ENCODE results near the gene RAB34. TPM values are rescaled to one million over a fixed set of nuclear protein-coding genes. Genes with fewer than 3 reads are reported as not detected.

RAB34 gene
- total and polyA plus RNA-seq, 7 donors = 16.6 to 205 (median 146) TPM

GRCh38 chr17:28755486-28755885, 37.8 kb upstream of the RAB34 start:
- 90 to 94% methylated on average over 7 of the region's 7 CpGs for WGBS, 2 donors
- H3K27ac ChIP-seq = no peak overlapping the region
- TF ChIP-seq POLR2AphosphoS5 (IDR thresholded peaks at IDR 0.05) = no peak
- TF ChIP-seq EP300 (IDR thresholded peaks at IDR 0.05) = no peak
- no peak for TF ChIP-seq CTCF (IDR thresholded peaks at IDR 0.05)
- no peak for TF ChIP-seq POLR2A (IDR thresholded peaks at IDR 0.05)
- H3K4me1 ChIP-seq = peaks cover 0 to under 1% (median 0%) of the 10 kb centered on the region in 4 donors
- DNase-seq = no peak
- no peaks in the 10 kb centered on the region for H3K9me3 ChIP-seq
- H3K36me3 ChIP-seq = peaks cover 0 to 36% (median 12%) of the 10 kb centered on the region in 4 donors
- H3K4me3 ChIP-seq = no peak overlapping the region
- H3K27me3 ChIP-seq = no peaks in the 10 kb centered on the region
- intact Hi-C loops (cut with DNase I) = no loop called here

GRCh38 chr17:28751600-28752366, 34.1 kb upstream of the RAB34 start:
- Histone ChIP-seq H3K4me1 (peaks cover 0 to 11% (median 5%) of the 10 kb centered on the region in 4 donors), H3K27me3 (no peaks in the 10 kb centered on the region), H3K27ac (no peak overlapping the region), H3K9me3 (no peaks in the 10 kb centered on the region), H3K4me3 (no peak overlapping the region), H3K36me3 (peaks cover 0 to 13% (median 4%) of the 10 kb centered on the region in 4 donors)
- DNase-seq = no peak
- TF ChIP-seq POLR2A (IDR thresholded peaks at IDR 0.05) (no peak), EP300 (IDR thresholded peaks at IDR 0.05) (no peak), CTCF (IDR thresholded peaks at IDR 0.05) (no peak), POLR2AphosphoS5 (IDR thresholded peaks at IDR 0.05) (no peak)
- intact Hi-C loops (cut with DNase I) = no loop called here
- 92 to 94% methylated on average over 10 of the region's 10 CpGs for WGBS, 2 donors

GRCh38 chr17:28750178-28751047, 32.7 kb upstream of the RAB34 start:
- Histone ChIP-seq H3K36me3 (peaks cover 0 to 9% (median 4%) of the 10 kb centered on the region in 4 donors), H3K4me3 (no peak overlapping the region), H3K27ac (no peak overlapping the region), H3K27me3 (no peaks in the 10 kb centered on the region), H3K4me1 (peaks cover 0 to 25% (median 19%) of the 10 kb centered on the region in 4 donors), H3K9me3 (no peaks in the 10 kb centered on the region)
- TF ChIP-seq POLR2AphosphoS5 (IDR thresholded peaks at IDR 0.05) (peak; percentile 30 to 52 (median 38)), CTCF (IDR thresholded peaks at IDR 0.05) (peak; percentile 99 to 100 (median 100)), EP300 (IDR thresholded peaks at IDR 0.05) (no peak), POLR2A (IDR thresholded peaks at IDR 0.05) (no peak)
- intact Hi-C loops (cut with DNase I) = loop anchor here (1.0 kb wide), 1 partner anchor 23 kb away; no protein-coding TSS in a partner anchor
- peak; percentile 96 for DNase-seq
- WGBS, 2 donors = 18 to 42% methylated on average over 20 of the region's 20 CpGs

GRCh38 chr17:28749516-28750177, 32.0 kb upstream of the RAB34 start:
- intact Hi-C loops (cut with DNase I) = loop anchor here (1.0 kb wide), 1 partner anchor 22 kb away; no protein-coding TSS in a partner anchor
- Histone ChIP-seq H3K9me3 (no peaks in the 10 kb centered on the region), H3K36me3 (peaks cover 0 to 9% (median 4%) of the 10 kb centered on the region in 4 donors), H3K27ac (peak overlapping the region in 2 of 4 donors; percentile 16 to 50), H3K4me1 (peaks cover 0 to 33% (median 27%) of the 10 kb centered on the region in 4 donors), H3K27me3 (no peaks in the 10 kb centered on the region), H3K4me3 (no peak overlapping the region)
- TF ChIP-seq POLR2A (IDR thresholded peaks at IDR 0.05) (no peak), CTCF (IDR thresholded peaks at IDR 0.05) (no peak), POLR2AphosphoS5 (IDR thresholded peaks at IDR 0.05) (no peak), EP300 (IDR thresholded peaks at IDR 0.05) (no peak)
- DNase-seq = no peak
- WGBS, 2 donors = 34 to 63% methylated on average over 11 of the region's 11 CpGs

Measured in sigmoid colon (tissue), 7 donors.